GM19238 (cell line): ENCODE results near the gene TRAF1.

Experiments
- DNase-seq: peaks from one replicate; pipeline ENCODE4 v3.0.0; 2011; ENCODE audit warnings: low spot score; ENCODE audit not compliant: insufficient read length

TRAF1 gene

GRCh38 chr9:120872791-120873502, 53.6 kb downstream of the TRAF1 start:
- DNase-seq, result no peak

- no peak for DNase-seq
Measured at GRCh38 chr9:120870206-120870605, 56.4 kb downstream of the TRAF1 start.

GRCh38 chr9:120869726-120870125, 56.9 kb downstream of the TRAF1 start:
- DNase-seq, result no peak

GRCh38 chr9:120869360-120869687, 57.3 kb downstream of the TRAF1 start:
- DNase-seq, result no peak

- peak; percentile 92 for DNase-seq
Measured at GRCh38 chr9:120868676-120869359, 57.8 kb downstream of the TRAF1 start.

GRCh38 chr9:120868339-120868675, 58.3 kb downstream of the TRAF1 start:
- DNase-seq, result no peak

- DNase-seq, result no peak
Measured at GRCh38 chr9:120867676-120868338, 58.8 kb downstream of the TRAF1 start.

- DNase-seq, result no peak
Measured at GRCh38 chr9:120866651-120867050, 59.9 kb downstream of the TRAF1 start.

- DNase-seq, result no peak
Measured at GRCh38 chr9:120865809-120866208, 60.8 kb downstream of the TRAF1 start.

- DNase-seq, result no peak
Measured at GRCh38 chr9:120865176-120865575, 61.4 kb downstream of the TRAF1 start.

GRCh38 chr9:120864719-120865118, 61.9 kb downstream of the TRAF1 start:
- DNase-seq, result no peak

- no peak for DNase-seq
Measured at GRCh38 chr9:120863833-120864232, 62.8 kb downstream of the TRAF1 start.

GRCh38 chr9:120862452-120862851, 64.1 kb downstream of the TRAF1 start:
- DNase-seq, result no peak

GRCh38 chr9:120861935-120862334, 64.7 kb downstream of the TRAF1 start:
- no peak for DNase-seq

GRCh38 chr9:120860083-120860482, 66.5 kb downstream of the TRAF1 start:
- no peak for DNase-seq

GRCh38 chr9:120859361-120859760, 67.2 kb downstream of the TRAF1 start:
- DNase-seq, result no peak

GRCh38 chr9:120857902-120858301, 68.7 kb downstream of the TRAF1 start:
- no peak for DNase-seq

- DNase-seq, result no peak
Measured at GRCh38 chr9:120857481-120857880, 69.1 kb downstream of the TRAF1 start.

GRCh38 chr9:120856700-120857099, 69.9 kb downstream of the TRAF1 start:
- no peak for DNase-seq

GRCh38 chr9:120855827-120856670, 70.5 kb downstream of the TRAF1 start:
- DNase-seq, result no peak

- DNase-seq, result no peak
Measured at GRCh38 chr9:120854596-120855327, 71.8 kb downstream of the TRAF1 start.
